ENCODE results near the gene DCDC2C.

The DCDC2C gene

DNA sequence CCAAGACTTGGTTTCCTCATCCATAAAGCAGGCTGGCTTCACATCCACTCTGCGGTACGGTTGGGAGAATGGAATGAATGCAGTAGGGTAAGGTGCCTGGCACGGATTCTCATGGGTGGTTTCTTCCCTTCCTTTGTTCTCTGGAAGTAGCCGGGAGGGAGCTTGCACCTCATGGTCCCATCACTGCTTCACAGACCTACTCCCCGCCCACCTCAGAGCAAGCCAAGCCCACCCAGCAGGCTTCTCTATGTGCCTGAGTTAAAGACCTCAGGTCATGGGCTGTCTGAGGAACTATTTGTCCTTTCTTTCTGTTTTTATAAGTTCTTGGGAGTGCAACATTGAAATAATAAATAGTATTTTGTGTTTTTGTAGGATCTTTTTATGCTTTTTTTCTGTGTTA, 3.5 kb downstream of the DCDC2C start:
- Histone ChIP-seq H3K4me1 (ENCODE audit: insufficient read depth, low read length) (peaks cover 13% of the 10 kb centered on the region), H3K36me3 (ENCODE audit: insufficient read depth, low read length) (no peaks in the 10 kb centered on the region), H3K9me3 (ENCODE audit: low read length) (no peaks in the 10 kb centered on the region), H3K4me3 (ENCODE audit: low read length) (no peak overlapping the region), H2AFZ (ENCODE audit: low read depth, low read length) (no peak overlapping the region), H3K27me3 (ENCODE audit: insufficient read depth, low read length) (no peaks in the 10 kb centered on the region)

DNA sequence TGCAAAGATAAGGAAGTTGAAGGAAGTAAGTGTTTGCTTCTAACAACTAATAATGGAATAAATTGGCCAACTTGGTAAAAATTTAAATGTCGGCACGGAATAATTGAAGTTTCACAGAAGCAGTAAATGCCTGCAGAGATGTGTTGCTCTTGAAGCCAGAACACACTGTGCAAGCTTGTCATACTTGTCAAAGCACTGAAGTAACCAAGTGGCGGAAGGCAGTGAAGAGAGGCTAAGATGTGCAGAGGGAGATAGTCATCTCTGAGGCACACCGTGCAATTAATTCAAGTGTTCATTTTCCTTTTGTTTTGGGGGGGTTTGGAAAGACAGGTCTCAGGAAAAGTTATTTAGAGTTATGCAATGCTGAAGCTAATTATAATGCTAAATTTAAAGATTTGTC, 5.2 kb downstream of the DCDC2C start:
- Histone ChIP-seq H3K4me3 (ENCODE audit: low read length) (no peak overlapping the region), H3K36me3 (ENCODE audit: insufficient read depth, low read length) (no peaks in the 10 kb centered on the region), H3K9me3 (ENCODE audit: low read length) (no peaks in the 10 kb centered on the region), H3K4me1 (ENCODE audit: insufficient read depth, low read length) (peaks cover 13% of the 10 kb centered on the region), H3K27me3 (ENCODE audit: insufficient read depth, low read length) (no peaks in the 10 kb centered on the region), H2AFZ (ENCODE audit: low read depth, low read length) (no peak overlapping the region)

DNA sequence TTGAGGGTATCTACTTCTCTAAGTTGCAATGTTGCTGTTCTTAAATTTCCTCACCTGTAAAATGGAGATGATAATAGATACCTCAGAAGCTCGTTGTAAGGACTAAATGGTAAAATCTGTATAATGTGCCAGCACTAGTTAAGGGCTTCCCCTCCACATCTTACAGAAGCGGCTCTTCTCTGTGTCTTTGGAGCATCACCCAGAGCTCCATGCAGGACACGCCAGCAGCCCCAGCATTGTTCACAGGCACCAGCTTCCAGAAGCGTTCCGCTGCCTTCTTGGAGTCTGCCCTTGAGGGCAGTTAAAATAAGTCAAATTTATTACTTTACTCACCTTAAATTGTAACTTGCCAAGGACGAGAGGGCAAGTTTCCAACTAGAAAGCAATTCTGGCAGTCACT, 5.8 kb downstream of the DCDC2C start:
- H3K4me1 ChIP-seq (ENCODE audit: insufficient read depth, low read length), result peaks cover 13% of the 10 kb centered on the region
- H3K36me3 ChIP-seq (ENCODE audit: insufficient read depth, low read length), result no peaks in the 10 kb centered on the region
- H3K4me3 ChIP-seq (ENCODE audit: low read length), result no peak overlapping the region
- no peaks in the 10 kb centered on the region for H3K27me3 ChIP-seq (ENCODE audit: insufficient read depth, low read length)
- no peak overlapping the region for H2AFZ ChIP-seq (ENCODE audit: low read depth, low read length)
- H3K9me3 ChIP-seq (ENCODE audit: low read length), result no peaks in the 10 kb centered on the region

DNA sequence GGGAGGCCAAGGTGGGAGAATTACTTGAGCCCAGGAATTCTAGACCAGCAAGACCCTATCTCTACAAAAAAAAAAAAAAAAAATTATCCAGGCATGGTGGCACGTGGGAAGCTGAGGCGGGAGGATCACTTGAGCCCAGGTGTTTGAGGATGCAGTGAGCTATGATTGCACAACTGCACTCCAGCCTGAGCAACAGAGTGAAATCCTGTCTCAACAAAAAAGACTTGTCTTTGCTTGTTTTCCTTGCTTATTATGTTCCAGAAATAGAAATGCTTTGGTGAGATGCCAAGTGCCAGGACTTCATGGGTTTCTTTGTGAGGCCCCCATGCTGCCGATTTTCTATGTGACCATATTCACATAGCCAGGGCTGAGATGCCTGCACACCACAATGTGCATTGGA, 9.0 kb downstream of the DCDC2C start:
- Histone ChIP-seq H3K36me3 (ENCODE audit: insufficient read depth, low read length) (no peaks in the 10 kb centered on the region), H2AFZ (ENCODE audit: low read depth, low read length) (no peak overlapping the region), H3K4me3 (ENCODE audit: low read length) (no peak overlapping the region), H3K4me1 (ENCODE audit: insufficient read depth, low read length) (no peaks in the 10 kb centered on the region), H3K9me3 (ENCODE audit: low read length) (no peaks in the 10 kb centered on the region), H3K27me3 (ENCODE audit: insufficient read depth, low read length) (no peaks in the 10 kb centered on the region)

DNA sequence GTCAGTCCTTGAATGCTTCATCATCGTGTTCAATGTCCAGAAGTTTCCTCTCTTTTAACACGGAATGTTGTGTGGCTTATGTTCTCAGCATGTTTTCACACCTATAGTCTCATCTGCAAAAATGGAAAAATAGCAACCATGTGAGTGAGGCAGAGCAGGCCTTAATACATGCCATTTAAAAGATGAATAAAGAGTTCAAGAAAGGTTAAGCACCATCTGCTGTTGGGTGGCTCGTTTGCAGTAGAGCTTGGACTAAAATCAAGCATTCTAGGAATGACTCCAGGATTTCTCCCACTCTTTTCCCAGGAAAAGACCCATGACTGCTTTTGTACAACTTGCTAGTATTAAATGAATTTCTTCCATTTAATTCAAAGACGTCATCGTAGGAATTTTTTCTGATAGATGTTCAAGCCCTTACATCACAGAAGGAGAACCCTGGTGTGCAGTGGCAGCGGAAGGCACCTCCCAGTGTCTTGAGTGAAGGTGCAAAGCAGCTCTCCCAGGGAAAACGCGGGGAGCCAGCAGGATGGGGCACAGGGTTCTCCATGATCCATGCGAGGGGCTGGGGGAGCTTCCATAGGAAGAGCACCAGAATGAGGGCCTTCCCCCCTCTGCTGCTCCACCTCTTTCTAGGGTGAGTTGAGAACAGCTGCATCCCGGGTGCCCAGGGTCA, 9.6 kb downstream of the DCDC2C start:
- no peak overlapping the region for H2AFZ ChIP-seq (ENCODE audit: low read depth, low read length)
- no peaks in the 10 kb centered on the region for H3K9me3 ChIP-seq (ENCODE audit: low read length)
- no peak overlapping the region for H3K4me3 ChIP-seq (ENCODE audit: low read length)
- no peaks in the 10 kb centered on the region for H3K27me3 ChIP-seq (ENCODE audit: insufficient read depth, low read length)
- no peaks in the 10 kb centered on the region for H3K4me1 ChIP-seq (ENCODE audit: insufficient read depth, low read length)
- no peaks in the 10 kb centered on the region for H3K36me3 ChIP-seq (ENCODE audit: insufficient read depth, low read length)

DNA sequence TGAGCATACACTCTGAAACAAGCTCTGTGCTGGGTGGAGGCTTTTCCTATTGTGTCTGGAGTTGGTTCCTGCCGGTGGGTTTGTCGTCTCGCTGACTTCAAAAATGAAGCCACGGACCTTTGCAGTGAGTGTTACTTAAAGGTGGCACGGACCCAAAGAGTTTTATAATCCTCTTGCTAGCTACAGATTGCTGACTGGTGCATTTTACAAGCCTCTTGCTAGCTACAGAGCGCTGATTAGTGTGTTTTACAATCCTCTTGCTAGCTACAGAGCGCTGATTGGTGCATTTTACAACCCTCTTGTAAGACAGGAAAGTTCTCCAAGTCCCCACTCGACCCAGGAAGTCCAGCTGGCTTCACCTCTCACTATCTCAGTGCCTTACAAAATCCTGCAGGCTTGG, 15.3 kb downstream of the DCDC2C start:
- H3K9me3 ChIP-seq (ENCODE audit: low read length), result no peaks in the 10 kb centered on the region
- H2AFZ ChIP-seq (ENCODE audit: low read depth, low read length), result no peak overlapping the region
- no peaks in the 10 kb centered on the region for H3K36me3 ChIP-seq (ENCODE audit: insufficient read depth, low read length)
- no peaks in the 10 kb centered on the region for H3K27me3 ChIP-seq (ENCODE audit: insufficient read depth, low read length)
- no peak overlapping the region for H3K4me3 ChIP-seq (ENCODE audit: low read length)
- H3K4me1 ChIP-seq (ENCODE audit: insufficient read depth, low read length), result no peaks in the 10 kb centered on the region

DNA sequence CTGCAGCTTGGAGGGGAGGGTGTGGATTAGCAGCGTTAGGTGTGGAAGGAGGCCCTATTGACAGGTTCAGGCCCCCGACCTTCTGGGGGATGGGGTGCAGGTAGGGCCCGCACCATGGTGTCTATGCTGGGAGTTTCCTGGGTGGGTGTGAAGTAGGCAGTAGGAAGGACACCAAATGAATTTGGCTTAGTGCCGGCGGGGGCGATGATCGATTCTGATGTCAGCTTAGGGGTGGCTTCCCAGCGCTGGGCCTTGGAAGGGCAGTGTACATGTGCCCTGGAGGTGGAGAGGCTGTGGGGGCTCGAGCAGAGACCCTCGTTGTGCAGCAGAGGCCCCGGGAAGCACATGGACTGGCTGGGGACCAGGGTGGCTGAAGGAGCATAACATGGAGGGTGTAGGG, 21.6 kb downstream of the DCDC2C start:
- H2AFZ ChIP-seq (ENCODE audit: low read depth, low read length), result no peak overlapping the region
- no peaks in the 10 kb centered on the region for H3K27me3 ChIP-seq (ENCODE audit: insufficient read depth, low read length)
- peaks cover 6% of the 10 kb centered on the region for H3K4me1 ChIP-seq (ENCODE audit: insufficient read depth, low read length)
- H3K36me3 ChIP-seq (ENCODE audit: insufficient read depth, low read length), result no peaks in the 10 kb centered on the region
- no peaks in the 10 kb centered on the region for H3K9me3 ChIP-seq (ENCODE audit: low read length)
- H3K4me3 ChIP-seq (ENCODE audit: low read length), result no peak overlapping the region

DNA sequence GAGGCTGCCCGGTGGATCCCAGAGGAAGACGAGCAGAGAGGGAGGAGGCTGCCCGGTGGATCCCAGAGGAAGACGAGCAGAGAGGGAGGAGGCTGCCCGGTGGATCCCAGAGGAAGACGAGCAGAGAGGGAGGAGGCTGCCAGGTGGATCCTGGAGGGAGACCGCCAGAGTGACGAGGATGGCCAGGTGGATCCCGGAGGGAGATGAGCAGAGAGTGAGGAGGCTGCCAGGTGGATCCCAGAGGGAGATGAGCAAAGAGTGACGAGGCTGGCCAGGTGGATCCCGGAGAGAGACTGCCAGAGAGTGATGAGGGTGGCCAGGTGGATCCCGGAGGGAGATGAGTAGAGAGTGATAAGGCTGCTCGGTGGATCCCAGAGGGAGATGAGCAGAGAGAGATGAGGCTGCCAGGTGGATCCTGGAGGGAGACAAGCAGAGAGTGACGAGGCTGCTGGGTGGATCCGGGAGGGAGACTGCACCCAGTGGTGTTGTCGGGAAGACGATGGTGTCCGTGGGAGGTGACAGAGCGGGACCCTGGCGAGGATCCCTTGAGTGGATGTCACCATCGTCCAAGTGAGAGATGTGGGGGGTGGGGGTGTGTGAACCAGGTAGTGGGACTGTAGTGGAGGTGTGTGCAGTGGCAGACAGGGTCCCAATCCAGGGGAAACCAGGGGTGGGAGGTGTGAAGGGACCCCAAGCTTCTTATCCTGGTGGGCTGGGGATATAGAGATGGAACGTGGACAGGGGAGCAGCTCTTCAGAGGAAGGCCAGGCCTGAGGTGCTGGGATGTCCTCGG, 22.3 kb downstream of the DCDC2C start:
- no peak overlapping the region for H3K4me3 ChIP-seq (ENCODE audit: low read length)
- peaks cover 6% of the 10 kb centered on the region for H3K4me1 ChIP-seq (ENCODE audit: insufficient read depth, low read length)
- H3K36me3 ChIP-seq (ENCODE audit: insufficient read depth, low read length), result no peaks in the 10 kb centered on the region
- no peaks in the 10 kb centered on the region for H3K27me3 ChIP-seq (ENCODE audit: insufficient read depth, low read length)
- no peak overlapping the region for H2AFZ ChIP-seq (ENCODE audit: low read depth, low read length)
- H3K9me3 ChIP-seq (ENCODE audit: low read length), result no peaks in the 10 kb centered on the region

DNA sequence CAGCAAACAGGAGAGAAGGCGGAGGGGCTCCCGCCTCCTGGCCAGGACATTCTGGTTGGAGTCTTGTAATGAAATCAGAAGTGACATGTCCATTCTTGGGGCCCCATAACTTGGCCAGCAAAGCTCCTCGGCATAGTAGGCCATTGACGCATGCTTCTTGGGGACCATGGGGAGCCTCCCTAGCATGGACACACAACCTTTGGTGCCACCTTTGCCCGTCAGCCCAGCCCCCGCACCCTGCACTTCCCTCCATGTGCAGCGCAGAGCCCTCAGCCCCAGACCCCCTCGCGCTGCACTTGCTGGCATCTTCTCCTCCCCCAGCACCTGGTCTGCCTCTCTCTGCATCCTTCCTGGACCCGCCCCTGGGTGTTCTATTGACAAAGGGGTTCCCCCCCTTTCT, 23.1 kb downstream of the DCDC2C start:
- no peak overlapping the region for H2AFZ ChIP-seq (ENCODE audit: low read depth, low read length)
- no peaks in the 10 kb centered on the region for H3K27me3 ChIP-seq (ENCODE audit: insufficient read depth, low read length)
- H3K4me3 ChIP-seq (ENCODE audit: low read length), result no peak overlapping the region
- no peaks in the 10 kb centered on the region for H3K9me3 ChIP-seq (ENCODE audit: low read length)
- H3K36me3 ChIP-seq (ENCODE audit: insufficient read depth, low read length), result no peaks in the 10 kb centered on the region
- peaks cover 6% of the 10 kb centered on the region for H3K4me1 ChIP-seq (ENCODE audit: insufficient read depth, low read length)

DNA sequence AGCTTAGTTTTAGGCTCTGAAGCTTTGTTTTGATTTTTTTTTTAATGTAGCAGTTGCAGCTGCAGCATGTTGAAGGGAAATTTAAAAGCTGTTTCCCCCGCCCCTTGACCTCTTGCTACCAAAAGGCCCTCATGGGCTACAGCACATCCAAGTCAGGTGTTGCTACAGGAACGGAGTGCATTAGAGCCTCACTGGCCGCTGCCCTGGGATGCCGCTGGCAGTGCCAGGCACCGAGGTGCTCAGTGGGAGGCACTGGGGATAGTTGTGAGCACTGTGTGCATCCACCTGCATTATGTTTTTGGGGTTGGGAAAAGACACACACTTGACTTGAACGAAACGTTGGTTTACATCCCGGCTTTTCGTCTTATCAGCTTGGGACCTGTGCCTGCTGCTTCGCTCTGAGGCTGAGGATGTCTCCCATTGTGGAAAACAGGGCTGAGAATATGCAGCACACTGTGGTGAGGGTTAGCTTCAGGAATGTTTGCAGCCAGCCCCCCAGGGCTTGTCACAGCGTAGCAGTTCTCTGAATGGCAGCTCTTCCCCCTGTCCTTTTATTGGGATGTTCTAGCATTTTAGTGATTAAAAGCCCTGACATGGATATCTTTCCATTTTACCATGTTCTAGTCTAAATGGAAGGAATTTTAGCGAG, 24.1 kb downstream of the DCDC2C start:
- Histone ChIP-seq H3K27me3 (ENCODE audit: insufficient read depth, low read length) (no peaks in the 10 kb centered on the region), H3K9me3 (ENCODE audit: low read length) (no peaks in the 10 kb centered on the region)

DNA sequence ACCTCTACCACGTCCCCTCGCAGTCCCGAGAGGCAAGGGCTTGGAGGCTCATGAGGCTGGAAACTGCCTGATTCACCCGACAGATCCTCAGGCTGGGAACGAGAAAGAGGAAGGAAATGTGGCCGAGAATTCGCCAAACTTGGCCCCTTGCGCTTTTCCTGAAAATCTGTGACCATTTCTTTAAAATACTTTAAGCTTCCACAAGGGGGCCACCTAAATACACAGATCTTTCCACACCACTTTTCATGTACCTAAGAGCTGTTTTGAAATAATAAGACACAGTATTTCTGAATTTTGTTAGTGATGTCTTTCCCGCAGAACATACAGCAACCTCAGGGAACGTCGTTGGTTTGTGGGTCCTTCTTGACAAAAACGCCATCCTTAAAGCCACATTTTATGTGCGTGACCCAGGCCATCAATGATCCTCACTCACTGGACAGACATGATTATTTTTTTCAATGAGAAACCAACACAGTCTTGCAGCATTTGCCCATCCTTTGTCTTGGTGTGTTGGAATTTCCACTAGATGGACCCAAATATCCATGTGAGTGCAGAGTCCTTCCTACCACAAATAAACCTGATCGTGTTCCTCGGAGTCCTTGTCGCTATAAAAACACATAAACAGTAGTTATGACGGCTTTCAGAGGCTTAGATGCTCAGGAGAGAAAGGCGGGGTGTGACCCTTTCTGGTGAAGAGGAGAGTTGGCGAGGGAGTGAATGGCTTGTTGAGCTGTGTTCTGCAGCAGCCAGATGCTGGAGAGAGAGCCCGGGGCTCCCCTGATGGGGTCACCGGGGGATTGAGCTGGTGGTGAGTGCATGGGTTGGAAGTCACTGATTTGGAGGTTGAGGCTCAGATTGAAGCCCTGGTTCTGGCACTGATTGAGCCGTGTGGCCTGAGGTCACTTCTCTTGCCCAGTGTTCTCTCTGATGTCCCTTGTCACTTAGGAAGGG, 25.0 kb downstream of the DCDC2C start:
- Histone ChIP-seq H3K27me3 (ENCODE audit: insufficient read depth, low read length) (peaks cover 3% of the 10 kb centered on the region), H3K9me3 (ENCODE audit: low read length) (no peaks in the 10 kb centered on the region), H2AFZ (ENCODE audit: low read depth, low read length) (peak overlapping the region; percentile 33), H3K36me3 (ENCODE audit: insufficient read depth, low read length) (no peaks in the 10 kb centered on the region), H3K4me3 (ENCODE audit: low read length) (peak overlapping the region; percentile 17), H3K4me1 (ENCODE audit: insufficient read depth, low read length) (peaks cover 6% of the 10 kb centered on the region)

More for the DNA sequence above, 24.1 kb downstream of the DCDC2C start:
- H3K4me1 ChIP-seq (ENCODE audit: insufficient read depth, low read length), result peaks cover 6% of the 10 kb centered on the region
- H2AFZ ChIP-seq (ENCODE audit: low read depth, low read length), result peak overlapping the region; percentile 33
- H3K36me3 ChIP-seq (ENCODE audit: insufficient read depth, low read length), result no peaks in the 10 kb centered on the region
- H3K4me3 ChIP-seq (ENCODE audit: low read length), result peak overlapping the region; percentile 17

DNA sequence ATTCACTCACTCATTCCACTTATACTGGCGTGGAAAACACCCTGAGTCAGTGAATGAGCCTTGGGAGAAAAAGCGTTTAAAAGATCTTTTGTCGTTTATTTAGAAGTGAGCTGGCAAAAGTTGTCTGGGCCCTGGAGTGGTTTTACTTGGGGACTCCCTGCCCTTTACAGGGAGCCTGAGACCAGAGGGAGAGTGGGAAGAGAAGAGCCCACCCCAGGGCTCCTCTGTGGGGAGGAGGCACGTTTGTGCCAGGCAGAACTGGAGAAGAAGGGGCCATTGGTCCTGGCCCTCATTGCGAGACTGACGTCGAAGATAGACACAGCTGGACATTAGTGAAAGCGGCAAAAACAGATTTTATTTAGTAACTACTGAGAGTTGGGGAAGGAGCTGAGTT, 25.7 kb downstream of the DCDC2C start:
- H2AFZ ChIP-seq (ENCODE audit: low read depth, low read length), result no peak overlapping the region
- peaks cover 3% of the 10 kb centered on the region for H3K27me3 ChIP-seq (ENCODE audit: insufficient read depth, low read length)
- peaks cover 6% of the 10 kb centered on the region for H3K4me1 ChIP-seq (ENCODE audit: insufficient read depth, low read length)
- H3K4me3 ChIP-seq (ENCODE audit: low read length), result no peak overlapping the region
- no peaks in the 10 kb centered on the region for H3K36me3 ChIP-seq (ENCODE audit: insufficient read depth, low read length)
- no peaks in the 10 kb centered on the region for H3K9me3 ChIP-seq (ENCODE audit: low read length)
